Measurements from ENCODE around the gene FUCA2.

Gene FUCA2

DNA sequence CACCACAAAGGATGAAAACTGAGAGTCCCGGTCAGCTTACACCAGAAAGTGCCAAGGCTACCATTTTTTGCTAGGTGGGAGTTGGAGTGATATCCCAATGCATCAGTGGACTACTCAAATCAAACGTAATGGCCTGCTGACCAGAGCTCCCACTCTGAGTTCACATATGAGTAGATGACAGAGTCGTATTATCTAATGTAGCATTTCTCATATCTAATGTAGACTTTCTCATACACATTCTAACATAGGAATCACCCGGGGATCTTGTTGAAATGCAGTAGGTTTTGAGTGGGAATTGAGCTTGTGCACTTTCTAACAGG lies 38.4 kb upstream of the FUCA2 start:
- TF ChIP-seq, protein P1, sequence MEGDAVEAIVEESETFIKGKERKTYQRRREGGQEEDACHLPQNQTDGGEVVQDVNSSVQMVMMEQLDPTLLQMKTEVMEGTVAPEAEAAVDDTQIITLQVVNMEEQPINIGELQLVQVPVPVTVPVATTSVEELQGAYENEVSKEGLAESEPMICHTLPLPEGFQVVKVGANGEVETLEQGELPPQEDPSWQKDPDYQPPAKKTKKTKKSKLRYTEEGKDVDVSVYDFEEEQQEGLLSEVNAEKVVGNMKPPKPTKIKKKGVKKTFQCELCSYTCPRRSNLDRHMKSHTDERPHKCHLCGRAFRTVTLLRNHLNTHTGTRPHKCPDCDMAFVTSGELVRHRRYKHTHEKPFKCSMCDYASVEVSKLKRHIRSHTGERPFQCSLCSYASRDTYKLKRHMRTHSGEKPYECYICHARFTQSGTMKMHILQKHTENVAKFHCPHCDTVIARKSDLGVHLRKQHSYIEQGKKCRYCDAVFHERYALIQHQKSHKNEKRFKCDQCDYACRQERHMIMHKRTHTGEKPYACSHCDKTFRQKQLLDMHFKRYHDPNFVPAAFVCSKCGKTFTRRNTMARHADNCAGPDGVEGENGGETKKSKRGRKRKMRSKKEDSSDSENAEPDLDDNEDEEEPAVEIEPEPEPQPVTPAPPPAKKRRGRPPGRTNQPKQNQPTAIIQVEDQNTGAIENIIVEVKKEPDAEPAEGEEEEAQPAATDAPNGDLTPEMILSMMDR (IDR thresholded peaks at IDR 0.05), result no peak

DNA sequence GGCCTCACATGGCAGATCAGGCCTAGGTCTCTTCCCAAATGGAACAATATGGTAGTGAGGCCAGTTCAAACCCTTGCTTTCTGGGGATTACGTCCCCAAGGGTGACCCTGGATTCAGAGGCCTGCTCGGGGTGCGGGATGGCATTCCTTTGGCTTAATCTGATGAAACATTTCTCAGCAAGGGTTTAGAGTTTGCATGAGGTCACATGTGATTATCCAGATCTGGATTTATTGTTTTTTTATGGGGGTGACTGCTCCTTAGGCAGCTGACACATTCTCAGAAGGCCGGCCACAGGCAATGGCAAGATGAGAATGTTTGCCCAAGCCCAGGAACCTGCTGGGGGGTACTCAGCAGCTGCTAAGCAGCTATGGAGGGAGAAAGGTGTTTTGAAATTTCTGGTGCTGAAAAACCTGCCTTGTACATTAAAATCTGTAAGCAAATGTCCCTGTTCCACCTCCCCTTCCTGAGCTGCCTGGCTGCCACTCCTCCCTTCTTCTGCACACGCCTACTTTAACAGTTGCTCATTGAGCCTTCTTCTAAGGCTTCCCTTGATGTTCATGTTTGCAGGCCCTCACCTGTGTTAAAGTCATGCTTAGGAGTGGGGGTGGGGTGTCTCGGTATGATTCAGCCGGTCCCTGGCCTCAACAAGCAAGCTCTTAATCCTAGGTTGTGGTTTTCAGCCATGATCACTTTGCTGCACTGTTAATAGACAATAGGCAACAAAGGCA lies 37.9 kb upstream of the FUCA2 start:
- TF ChIP-seq, protein P1 (IDR thresholded peaks at IDR 0.05), result no peak

DNA sequence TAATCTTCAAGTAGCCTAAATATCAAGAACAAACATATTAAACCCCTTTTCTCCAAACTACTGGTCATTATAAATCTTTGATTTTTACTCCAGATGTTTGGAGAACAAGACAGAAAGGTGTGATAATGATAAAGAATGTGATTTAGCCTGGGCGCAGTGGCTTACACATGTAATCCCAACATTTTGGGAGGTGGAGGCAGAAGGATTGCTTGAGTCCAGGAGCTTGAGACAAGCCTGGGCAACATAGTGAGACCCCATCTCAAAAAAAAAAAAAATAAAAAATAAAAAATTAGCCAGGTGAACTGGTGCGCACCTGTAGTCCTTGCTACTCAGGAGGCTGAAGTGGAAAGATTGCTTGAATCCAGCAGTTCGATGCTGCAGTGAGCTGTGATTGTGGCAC lies 35.1 kb upstream of the FUCA2 start:
- TF ChIP-seq, protein P1 (IDR thresholded peaks at IDR 0.05), result no peak

DNA sequence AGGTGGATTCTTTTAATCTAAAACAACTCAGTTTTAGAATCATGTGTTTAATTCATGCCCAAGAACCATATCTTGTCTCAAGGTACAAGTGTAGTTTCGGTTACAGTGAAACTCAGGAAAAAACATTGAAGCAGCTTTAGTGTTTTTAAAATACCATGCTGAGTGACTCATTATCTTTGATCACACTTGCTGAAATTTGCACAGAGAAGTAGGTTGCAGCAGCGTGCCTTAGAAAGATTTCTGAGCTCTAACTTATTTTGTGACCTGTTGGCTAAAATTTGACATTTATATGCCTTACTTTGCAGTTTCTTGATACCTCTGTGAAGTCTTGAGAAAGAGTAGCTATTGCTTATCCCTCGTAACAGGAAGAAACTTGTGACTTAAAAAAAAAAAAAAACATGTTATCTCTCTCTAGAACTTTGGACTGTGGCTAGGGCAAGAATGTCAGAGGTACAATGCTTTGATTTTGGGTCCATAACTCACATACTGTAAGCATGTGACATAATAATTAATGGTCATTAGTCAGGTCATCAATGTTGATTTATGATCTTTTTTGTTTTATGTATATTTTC lies 34.5 kb upstream of the FUCA2 start:
- TF ChIP-seq, protein P1 (IDR thresholded peaks at IDR 0.05), result no peak

DNA sequence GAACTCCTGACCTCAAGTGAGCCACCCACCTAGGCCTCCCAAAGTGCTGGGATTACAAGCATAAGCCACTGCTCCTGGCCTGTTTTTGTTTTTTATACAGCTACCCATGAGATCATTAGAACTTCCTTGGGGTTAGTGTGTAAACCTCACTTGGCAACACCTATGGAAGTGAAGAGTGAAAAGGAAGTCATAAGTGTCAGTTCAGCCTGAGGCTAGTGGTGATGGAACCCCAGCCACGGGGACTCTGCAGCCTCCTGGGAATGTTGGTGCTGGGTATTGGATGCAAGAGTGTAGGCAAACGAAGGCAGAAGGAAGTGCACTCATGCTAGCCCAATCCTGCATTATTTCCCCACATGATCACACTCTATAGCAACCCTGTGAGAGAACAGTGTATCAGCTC lies 33.6 kb upstream of the FUCA2 start:
- TF ChIP-seq, protein P1 (IDR thresholded peaks at IDR 0.05), result no peak

DNA sequence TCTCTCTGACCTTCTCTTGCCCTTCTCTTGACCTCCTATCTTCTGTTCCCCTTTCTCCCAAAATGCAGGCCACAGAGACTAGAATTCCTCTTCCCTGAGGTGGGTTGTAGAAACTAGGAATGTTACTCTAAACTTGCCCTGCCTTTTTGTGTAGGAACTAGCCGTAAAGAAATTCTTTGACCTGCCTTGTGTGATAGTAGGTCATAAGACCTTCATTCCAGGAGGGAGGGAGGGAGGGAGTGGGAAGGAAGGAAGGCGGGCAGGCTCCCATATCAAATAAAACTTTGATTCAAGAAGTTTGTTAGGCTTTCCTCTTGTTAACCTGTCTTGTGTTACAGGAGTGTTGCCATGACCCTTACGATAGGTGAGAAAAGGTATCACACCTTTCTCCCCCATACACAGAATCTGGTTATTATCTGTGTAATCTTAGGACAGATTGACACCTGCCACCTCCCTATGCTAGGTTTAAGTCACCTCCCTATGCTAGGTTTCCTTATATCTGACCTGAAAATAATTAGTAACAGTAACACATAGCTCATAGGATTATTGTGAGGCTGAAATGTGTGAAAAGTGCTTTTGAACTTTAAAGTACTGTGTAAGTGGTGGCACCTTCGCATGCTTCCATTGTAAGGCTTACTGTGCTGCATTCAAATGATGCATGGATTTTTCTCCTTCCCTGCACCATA lies 32.6 kb upstream of the FUCA2 start:
- TF ChIP-seq, protein P1 (IDR thresholded peaks at IDR 0.05), result no peak

DNA sequence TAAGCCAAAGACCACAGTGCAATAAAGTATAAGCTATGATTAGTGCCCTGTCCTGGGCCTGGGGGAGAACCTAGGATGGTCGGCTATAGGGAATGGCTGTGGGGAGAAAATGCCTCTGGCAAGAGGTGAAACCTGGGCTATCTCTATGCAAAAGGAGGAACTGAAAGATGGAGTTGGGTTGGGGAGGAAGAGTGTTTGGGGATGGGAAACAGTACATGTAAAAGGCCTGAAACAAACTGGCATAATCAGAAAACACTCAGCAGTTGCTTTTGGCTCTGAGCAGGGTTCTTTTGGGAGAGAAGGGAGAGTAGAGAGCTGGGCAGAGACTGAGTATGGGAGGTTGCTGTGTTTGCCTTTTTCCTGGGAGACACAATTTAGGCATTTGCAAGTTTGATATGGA lies 31.9 kb upstream of the FUCA2 start:
- TF ChIP-seq, protein P1 (IDR thresholded peaks at IDR 0.05), result no peak
